ENCODE data around the gene DRAXIN.

The DRAXIN gene

GRCh38 chr1:11766429-11766776, 74.9 kb downstream of the DRAXIN start:
- Histone ChIP-seq H2AFZ (ENCODE audit: low read depth, low read length) (no peak overlapping the region), H3K4me3 (ENCODE audit: low read length) (no peak overlapping the region), H3K79me2 (ENCODE audit: low read length) (no peaks in the 10 kb centered on the region), H3K9me3 (ENCODE audit: insufficient read depth, low read length) (no peaks in the 10 kb centered on the region), H3K4me1 (ENCODE audit: low read length) (no peaks in the 10 kb centered on the region), H3K9ac (ENCODE audit: low read length) (no peak overlapping the region), H3K27me3 (ENCODE audit: low read depth, low read length) (no peaks in the 10 kb centered on the region), H3K4me2 (ENCODE audit: low read length) (no peak overlapping the region), H4K20me1 (ENCODE audit: insufficient read depth, low read length) (no peaks in the 10 kb centered on the region), H3K27ac (ENCODE audit: low read length) (no peak overlapping the region), H3K36me3 (replicated peaks; ENCODE audit: low read depth, low read length) (no peaks in the 10 kb centered on the region)
- no peak for TF ChIP-seq CTCF (IDR thresholded peaks at IDR 0.05; ENCODE audit: low read depth, low read length)
- no peak for TF ChIP-seq EZH2phosphoT487 (IDR thresholded peaks at IDR 0.05; ENCODE audit: low read depth)

GRCh38 chr1:11767922-11768704, 76.6 kb downstream of the DRAXIN start:
- no peaks in the 10 kb centered on the region for H3K79me2 ChIP-seq (ENCODE audit: low read length)
- no peaks in the 10 kb centered on the region for H3K36me3 ChIP-seq (replicated peaks; ENCODE audit: low read depth, low read length)
- no peak overlapping the region for H3K9ac ChIP-seq (ENCODE audit: low read length)
- no peaks in the 10 kb centered on the region for H3K9me3 ChIP-seq (ENCODE audit: insufficient read depth, low read length)
- peaks cover 8% of the 10 kb centered on the region for H3K4me1 ChIP-seq (ENCODE audit: low read length)
- H3K4me2 ChIP-seq (ENCODE audit: low read length), result no peak overlapping the region
- no peak overlapping the region for H3K4me3 ChIP-seq (ENCODE audit: low read length)
- H3K27ac ChIP-seq (ENCODE audit: low read length), result no peak overlapping the region
- no peaks in the 10 kb centered on the region for H3K27me3 ChIP-seq (ENCODE audit: low read depth, low read length)
- no peak overlapping the region for H2AFZ ChIP-seq (ENCODE audit: low read depth, low read length)
- TF ChIP-seq EZH2phosphoT487 (IDR thresholded peaks at IDR 0.05; ENCODE audit: low read depth) (no peak), CTCF (IDR thresholded peaks at IDR 0.05; ENCODE audit: low read depth, low read length) (no peak)
- H4K20me1 ChIP-seq (ENCODE audit: insufficient read depth, low read length), result no peaks in the 10 kb centered on the region

GRCh38 chr1:11768821-11769220, 77.3 kb downstream of the DRAXIN start:
- no peak overlapping the region for H3K9ac ChIP-seq (ENCODE audit: low read length)
- H4K20me1 ChIP-seq (ENCODE audit: insufficient read depth, low read length), result no peaks in the 10 kb centered on the region
- no peak overlapping the region for H3K27ac ChIP-seq (ENCODE audit: low read length)
- no peaks in the 10 kb centered on the region for H3K36me3 ChIP-seq (replicated peaks; ENCODE audit: low read depth, low read length)
- H3K79me2 ChIP-seq (ENCODE audit: low read length), result no peaks in the 10 kb centered on the region
- no peak overlapping the region for H3K4me2 ChIP-seq (ENCODE audit: low read length)
- H3K9me3 ChIP-seq (ENCODE audit: insufficient read depth, low read length), result no peaks in the 10 kb centered on the region
- no peaks in the 10 kb centered on the region for H3K27me3 ChIP-seq (ENCODE audit: low read depth, low read length)
- peaks cover 8% of the 10 kb centered on the region for H3K4me1 ChIP-seq (ENCODE audit: low read length)
- H3K4me3 ChIP-seq (ENCODE audit: low read length), result no peak overlapping the region
- no peak overlapping the region for H2AFZ ChIP-seq (ENCODE audit: low read depth, low read length)
- TF ChIP-seq CTCF (IDR thresholded peaks at IDR 0.05; ENCODE audit: low read depth, low read length) (no peak), EZH2phosphoT487 (IDR thresholded peaks at IDR 0.05; ENCODE audit: low read depth) (no peak)

- H3K27me3 ChIP-seq (ENCODE audit: low read depth, low read length), result no peaks in the 10 kb centered on the region
- no peaks in the 10 kb centered on the region for H3K79me2 ChIP-seq (ENCODE audit: low read length)
- H3K9me3 ChIP-seq (ENCODE audit: insufficient read depth, low read length), result no peaks in the 10 kb centered on the region
- H4K20me1 ChIP-seq (ENCODE audit: insufficient read depth, low read length), result no peaks in the 10 kb centered on the region
- TF ChIP-seq EZH2phosphoT487 (IDR thresholded peaks at IDR 0.05; ENCODE audit: low read depth), result no peak
- no peak for TF ChIP-seq CTCF (IDR thresholded peaks at IDR 0.05; ENCODE audit: low read depth, low read length)
- H3K27ac ChIP-seq (ENCODE audit: low read length), result no peak overlapping the region
- H3K4me3 ChIP-seq (ENCODE audit: low read length), result no peak overlapping the region
- no peak overlapping the region for H3K9ac ChIP-seq (ENCODE audit: low read length)
- no peak overlapping the region for H2AFZ ChIP-seq (ENCODE audit: low read depth, low read length)
- no peaks in the 10 kb centered on the region for H3K36me3 ChIP-seq (replicated peaks; ENCODE audit: low read depth, low read length)
- H3K4me2 ChIP-seq (ENCODE audit: low read length), result no peak overlapping the region
- H3K4me1 ChIP-seq (ENCODE audit: low read length), result peaks cover 8% of the 10 kb centered on the region
Measured at GRCh38 chr1:11769274-11769673, 77.8 kb downstream of the DRAXIN start.
